ENCODE data around the gene SDF2.

SDF2 gene

GRCh38 chr17:28661635-28662526 is at the start of gene SDF2, which contains the start of gene SUPT6H:
SDF2 (minus strand) TSS chr17:28661906; CDS start chr17:28661876, 30 bp downstream.
SUPT6H (plus strand) TSS chr17:28662205; CDS start chr17:28673402, 11,197 bp downstream.
- H3K27ac ChIP-seq = peak within 1 kb of the TSS; percentile 91
- no peak for TF ChIP-seq CTCF (IDR thresholded peaks at IDR 0.05)
- no peak for TF ChIP-seq ZFX (IDR thresholded peaks at IDR 0.05; ENCODE audit: borderline replicate concordance)

- H3K27ac ChIP-seq = peak overlapping the region; percentile 95
- TF ChIP-seq CTCF (IDR thresholded peaks at IDR 0.05) (no peak), ZFX (IDR thresholded peaks at IDR 0.05; ENCODE audit: borderline replicate concordance) (no peak)
Observed at GRCh38 chr17:28710861-28711722, 49.4 kb upstream of the SDF2 start.

- H3K27ac ChIP-seq = peak overlapping the region; percentile 95; the same call in 1 of the 2 replicates
- TF ChIP-seq ZFX (IDR thresholded peaks at IDR 0.05; ENCODE audit: borderline replicate concordance) (no peak), CTCF (IDR thresholded peaks at IDR 0.05) (no peak)
Observed at GRCh38 chr17:28707339-28707720, 45.6 kb upstream of the SDF2 start.

- TF ChIP-seq CTCF (IDR thresholded peaks at IDR 0.05) (no peak), ZFX (IDR thresholded peaks at IDR 0.05; ENCODE audit: borderline replicate concordance) (no peak)
- peak overlapping the region; percentile 95; the same call in 1 of the 2 replicates for H3K27ac ChIP-seq
Observed at GRCh38 chr17:28706471-28707338, 45.0 kb upstream of the SDF2 start.

GRCh38 chr17:28705728-28706334 is 44.1 kb upstream of the SDF2 start:
- H3K27ac ChIP-seq = 0 out of 2 replicates have a peak overlapping the region, but pooled peaks have one; percentile 12
- TF ChIP-seq CTCF (IDR thresholded peaks at IDR 0.05) (no peak), ZFX (IDR thresholded peaks at IDR 0.05; ENCODE audit: borderline replicate concordance) (no peak)

GRCh38 chr17:28705074-28705659 is 43.5 kb upstream of the SDF2 start:
- no peak for TF ChIP-seq ZFX (IDR thresholded peaks at IDR 0.05; ENCODE audit: borderline replicate concordance)
- TF ChIP-seq CTCF (IDR thresholded peaks at IDR 0.05) = no peak
- no peak overlapping the region for H3K27ac ChIP-seq

Measured in 22Rv1 (cell line).